Measurements from ENCODE around the gene LYST. TPM values are rescaled to one million over a fixed set of nuclear protein-coding genes. Genes with fewer than 3 reads are reported as not detected.
A peak's percentile ranks its signal among the peaks of the same experiment; 100 is the strongest.

The LYST gene
- total and polyA plus RNA-seq, 10 of the 15 experiments (the other 5 are each of a cell fraction or from before 2014, with no cell fraction given) = 3.3 to 28.1 (median 5.6) TPM

- Histone ChIP-seq H3K4me2 (ENCODE audit: control insufficient read depth, insufficient read depth) (no peak overlapping the region), H3K4me3 (no peak overlapping the region), H2AFZ (ENCODE audit: control insufficient read depth, low read depth, low read length) (no peak overlapping the region), H3K79me2 (ENCODE audit: control insufficient read depth, insufficient read depth, low read length) (no peaks in the 10 kb centered on the region), H3K4me1 (ENCODE audit: control insufficient read depth, insufficient read depth, low read length) (no peaks in the 10 kb centered on the region), H3K9ac (ENCODE audit: control insufficient read depth, insufficient read depth, low read length) (no peak overlapping the region), H3K36me3 (ENCODE audit: control insufficient read depth in 2 of 2, insufficient read depth in 2 of 2, low read length in 1 of 2) (no peaks in the 10 kb centered on the region; a peak in 1 of 4 replicates), H4K20me1 (ENCODE audit: control insufficient read depth, insufficient read depth) (no peaks in the 10 kb centered on the region), H3K27me3 (replicated peaks in 1 of 2; ENCODE audit: control insufficient read depth in 2 of 2, insufficient read depth in 2 of 2, low read length in 1 of 2) (no peaks in the 10 kb centered on the region), H3K27ac (ENCODE audit: control insufficient read depth, insufficient read depth) (no peak overlapping the region), H3K9me3 (replicated peaks; ENCODE audit: control insufficient read depth, insufficient read depth, low read length) (no peaks in the 10 kb centered on the region)
- TF ChIP-seq POLR2A (IDR thresholded peaks at IDR 0.05; ENCODE audit: low read depth, low read length) = no peak
- no peak for TF ChIP-seq SREBF1 (IDR thresholded peaks at IDR 0.05; ENCODE audit: low read length)
- TF ChIP-seq BCL11A (IDR thresholded peaks at IDR 0.05; ENCODE audit: low read depth, low read length) = no peak
- TF ChIP-seq SRF (IDR thresholded peaks at IDR 0.05; ENCODE audit: low read depth in 2 of 2, low read length in 2 of 2) = no peak
- TF ChIP-seq STAT3 (IDR thresholded peaks at IDR 0.05; ENCODE audit: low read depth, low read length) = no peak
- no peak for TF ChIP-seq SUZ12 (IDR thresholded peaks at IDR 0.05; ENCODE audit: unreplicated experiment)
- TF ChIP-seq ZNF622 (IDR thresholded peaks at IDR 0.05) = no peak
- no peak for TF ChIP-seq NFIC (IDR thresholded peaks at IDR 0.05; ENCODE audit: low read depth, low read length)
- ATAC-seq (no peak), DNase-seq (ENCODE audit: low read depth, low spot score) (no peak), FAIRE-seq (no peak)
- in situ Hi-C loops (cut with MboI) = no loop called here
- RAD21 ChIA-PET (ENCODE audit: unreplicated experiment) = no interaction called here
- WGBS (ENCODE audit: insufficient coverage, insufficient replicate concordance, low lambda C conversion rate, missing lambda C conversion rate) = 98% methylated on average over 11 of the region's 11 CpGs
- CTCF ChIA-PET = interaction anchor here (1.1 to 1.8 kb wide), 2 partner anchors 74 to 134 kb away, joined by 3 to 4 read pairs; no protein-coding TSS in a partner anchor
- intact Hi-C loops (cut with micrococcal nuclease; ENCODE audit: unreplicated experiment) = no loop called here
- no TSS peak for BruUV-seq (replicated peaks)
- SMC1A ChIA-PET (ENCODE audit: uncharacterized antibody, unreplicated experiment) = interaction anchor here (1.1 kb wide), 1 partner anchor 134 kb away, joined by 4 read pairs; no protein-coding TSS in a partner anchor
- POLR2A ChIA-PET = no interaction called here
Measured at GRCh38 chr1:235709018-235709417, 157.7 kb downstream of the LYST start.

DNA sequence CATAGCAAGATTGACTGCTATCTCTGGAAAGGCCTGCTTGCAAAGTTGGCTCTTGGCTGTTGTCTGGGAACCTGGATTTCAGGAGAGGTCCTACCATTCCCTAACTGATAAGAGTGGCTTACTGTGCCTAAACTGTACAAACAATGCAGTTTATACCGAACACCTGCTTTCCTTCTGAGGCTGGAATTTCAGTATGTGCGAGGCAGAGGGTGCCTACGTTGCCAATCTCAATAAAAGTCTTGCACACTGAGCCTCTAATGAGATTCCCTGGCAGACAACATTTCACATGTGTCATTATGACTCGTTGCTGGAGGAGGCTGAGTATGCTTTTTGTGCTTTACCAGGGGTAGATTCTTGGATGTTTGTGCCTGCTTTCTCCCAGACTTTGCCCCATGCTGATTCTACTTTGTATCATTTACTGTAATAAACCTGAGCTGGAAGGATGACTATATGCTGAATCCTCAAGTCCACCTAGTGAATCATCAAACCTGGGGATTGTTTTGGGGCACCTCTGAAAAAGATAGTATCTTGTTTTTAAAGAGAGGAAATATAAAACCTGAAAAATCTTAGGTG is 158.2 kb downstream of the LYST start:
- FAIRE-seq = no peak
- DNase-seq (ENCODE audit: low read depth, low spot score) = no peak
- RAD21 ChIA-PET (ENCODE audit: unreplicated experiment) = no interaction called here
- H3K4me3 ChIP-seq = no peak overlapping the region
- no peaks in the 10 kb centered on the region for H3K27me3 ChIP-seq (replicated peaks in 1 of 2; ENCODE audit: control insufficient read depth in 2 of 2, insufficient read depth in 2 of 2, low read length in 1 of 2)
- no peaks in the 10 kb centered on the region; a peak in 1 of 4 replicates for H3K36me3 ChIP-seq (ENCODE audit: control insufficient read depth in 2 of 2, insufficient read depth in 2 of 2, low read length in 1 of 2)
- no peaks in the 10 kb centered on the region for H3K79me2 ChIP-seq (ENCODE audit: control insufficient read depth, insufficient read depth, low read length)
- no TSS peak for BruUV-seq (replicated peaks)
- SMC1A ChIA-PET (ENCODE audit: uncharacterized antibody, unreplicated experiment) = interaction anchor here (1.1 kb wide), 1 partner anchor 135 kb away, joined by 4 read pairs; no protein-coding TSS in a partner anchor
- no peak overlapping the region for H3K4me2 ChIP-seq (ENCODE audit: control insufficient read depth, insufficient read depth)
- 75% methylated on average over 4 of the region's 4 CpGs for WGBS (ENCODE audit: insufficient coverage, insufficient replicate concordance, low lambda C conversion rate, missing lambda C conversion rate)
- H3K4me1 ChIP-seq (ENCODE audit: control insufficient read depth, insufficient read depth, low read length) = no peaks in the 10 kb centered on the region
- H3K9me3 ChIP-seq (replicated peaks; ENCODE audit: control insufficient read depth, insufficient read depth, low read length) = no peaks in the 10 kb centered on the region
- no peak for ATAC-seq
- intact Hi-C loops (cut with micrococcal nuclease; ENCODE audit: unreplicated experiment) = no loop called here
- CTCF ChIA-PET = interaction anchor here (1.8 kb wide), 1 partner anchor 135 kb away, joined by 4 read pairs; no protein-coding TSS in a partner anchor
- H3K27ac ChIP-seq (ENCODE audit: control insufficient read depth, insufficient read depth) = no peak overlapping the region
- POLR2A ChIA-PET = no interaction called here
- in situ Hi-C loops (cut with MboI) = no loop called here
- H2AFZ ChIP-seq (ENCODE audit: control insufficient read depth, low read depth, low read length) = no peak overlapping the region
- H4K20me1 ChIP-seq (ENCODE audit: control insufficient read depth, insufficient read depth) = no peaks in the 10 kb centered on the region
- no peak for TF ChIP-seq RCOR1 (conservative IDR thresholded peaks at IDR 0.05; ENCODE audit: low read depth, low read length)
- TF ChIP-seq, protein P1, sequence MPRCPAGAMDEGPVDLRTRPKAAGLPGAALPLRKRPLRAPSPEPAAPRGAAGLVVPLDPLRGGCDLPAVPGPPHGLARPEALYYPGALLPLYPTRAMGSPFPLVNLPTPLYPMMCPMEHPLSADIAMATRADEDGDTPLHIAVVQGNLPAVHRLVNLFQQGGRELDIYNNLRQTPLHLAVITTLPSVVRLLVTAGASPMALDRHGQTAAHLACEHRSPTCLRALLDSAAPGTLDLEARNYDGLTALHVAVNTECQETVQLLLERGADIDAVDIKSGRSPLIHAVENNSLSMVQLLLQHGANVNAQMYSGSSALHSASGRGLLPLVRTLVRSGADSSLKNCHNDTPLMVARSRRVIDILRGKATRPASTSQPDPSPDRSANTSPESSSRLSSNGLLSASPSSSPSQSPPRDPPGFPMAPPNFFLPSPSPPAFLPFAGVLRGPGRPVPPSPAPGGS (IDR thresholded peaks at IDR 0.05; ENCODE audit: borderline replicate concordance, insufficient read depth, low read depth, low read length, poor library complexity, severe bottlenecking) = peak; percentile 47
- no peak overlapping the region for H3K9ac ChIP-seq (ENCODE audit: control insufficient read depth, insufficient read depth, low read length)
